GM18498 (cell line): ENCODE data around the gene DCDC2.
"Not testable (repeated sequence)": the region's sequence is repeated elsewhere in the genome, so short reads cannot be mapped to it uniquely, and the experiment has no call there.

ENCODE experiments used
- ATAC-seq: cut with Tn5 transposase; IDR thresholded peaks from one replicate; pipeline ENCODE4 v1.9.1; 2021; ENCODE audit warnings: mild to moderate bottlenecking, moderate library complexity; ENCODE audit not compliant: unreplicated experiment

The DCDC2 gene

GRCh38 chr6:24157886-24158285 is 200.0 kb downstream of the DCDC2 start:
- no peak for ATAC-seq

- no peak for ATAC-seq
Measured at GRCh38 chr6:24154121-24154520, 203.7 kb downstream of the DCDC2 start.

- ATAC-seq = no peak
Measured at GRCh38 chr6:24152014-24152413, 205.8 kb downstream of the DCDC2 start.

- no peak for ATAC-seq
Measured at GRCh38 chr6:24149836-24150235, 208.0 kb downstream of the DCDC2 start.

- no peak for ATAC-seq
Measured at GRCh38 chr6:24149296-24149695, 208.6 kb downstream of the DCDC2 start.

GRCh38 chr6:24148684-24149083 is 209.2 kb downstream of the DCDC2 start:
- no peak for ATAC-seq

GRCh38 chr6:24148154-24148570 is 209.7 kb downstream of the DCDC2 start:
- no peak for ATAC-seq

GRCh38 chr6:24147511-24148153 is 210.2 kb downstream of the DCDC2 start:
- no peak for ATAC-seq

- no peak for ATAC-seq
Measured at GRCh38 chr6:24146871-24147270, 211.0 kb downstream of the DCDC2 start.

- ATAC-seq = no peak
Measured at GRCh38 chr6:24145690-24146131, 212.1 kb downstream of the DCDC2 start.

- not testable (repeated sequence) for ATAC-seq
Measured at GRCh38 chr6:24142733-24143132, 215.1 kb downstream of the DCDC2 start.

- ATAC-seq = no peak
Measured at GRCh38 chr6:24140591-24140990, 217.3 kb downstream of the DCDC2 start.

- ATAC-seq = no peak
Measured at GRCh38 chr6:24139639-24140038, 218.2 kb downstream of the DCDC2 start.

GRCh38 chr6:24139080-24139479 is 218.8 kb downstream of the DCDC2 start:
- ATAC-seq = no peak

GRCh38 chr6:24131751-24132150 is 226.1 kb downstream of the DCDC2 start:
- ATAC-seq = no peak

GRCh38 chr6:24127316-24127715 is 230.5 kb downstream of the DCDC2 start:
- no peak for ATAC-seq

- ATAC-seq = no peak
Measured at GRCh38 chr6:24126586-24127192, 231.2 kb downstream of the DCDC2 start.

GRCh38 chr6:24125980-24126379 is 231.9 kb downstream of the DCDC2 start, which contains the start of gene NRSN1:
Gene NRSN1 (plus strand): TSS chr6:24126215. CDS start chr6:24134328, 8,113 bp downstream.
- no peak for ATAC-seq

- ATAC-seq = no peak
Measured at GRCh38 chr6:24122139-24122538, 235.7 kb downstream of the DCDC2 start.
